ENCODE measurements around the gene MMP8.

The MMP8 gene

DNA sequence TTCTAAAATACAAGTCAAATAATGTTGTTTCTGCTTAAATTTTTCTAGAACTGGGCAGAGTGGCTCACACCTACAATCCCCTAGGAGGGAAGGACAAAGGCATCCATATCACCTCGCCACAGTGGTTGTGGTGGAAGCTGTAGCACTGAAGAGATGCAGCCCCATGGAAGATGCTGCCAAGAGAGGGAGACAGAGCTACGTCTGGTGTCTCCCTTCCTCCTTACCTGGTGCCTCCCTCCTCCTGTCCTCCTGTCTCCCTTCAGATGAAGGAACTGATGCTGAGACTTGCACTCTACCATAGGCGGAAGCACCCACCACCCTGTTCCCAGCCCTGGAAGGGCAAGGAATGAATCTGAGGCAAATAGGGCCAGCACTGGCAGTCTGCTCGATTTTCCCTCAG is 41.5 kb downstream of the MMP8 start:
- peaks cover 0 to 2% of the 10 kb centered on the region in 2 donors for H3K9me3 ChIP-seq (ENCODE audit: control insufficient read depth in 1 of 2, low read length in 2 of 2)
- H3K4me3 ChIP-seq (ENCODE audit: low read depth in 1 of 2, low read length in 2 of 2) = no peak overlapping the region
- H3K36me3 ChIP-seq (ENCODE audit: control insufficient read depth in 1 of 2, insufficient read depth in 2 of 2, low read length in 2 of 2) = no peaks in the 10 kb centered on the region
- H3K27me3 ChIP-seq (ENCODE audit: low read depth, low read length) = no peaks in the 10 kb centered on the region
- no peak overlapping the region for H3K27ac ChIP-seq (ENCODE audit: low read length)
- no peaks in the 10 kb centered on the region for H3K4me1 ChIP-seq (ENCODE audit: control insufficient read depth in 1 of 2, insufficient read depth in 2 of 2, low read length in 2 of 2)

DNA sequence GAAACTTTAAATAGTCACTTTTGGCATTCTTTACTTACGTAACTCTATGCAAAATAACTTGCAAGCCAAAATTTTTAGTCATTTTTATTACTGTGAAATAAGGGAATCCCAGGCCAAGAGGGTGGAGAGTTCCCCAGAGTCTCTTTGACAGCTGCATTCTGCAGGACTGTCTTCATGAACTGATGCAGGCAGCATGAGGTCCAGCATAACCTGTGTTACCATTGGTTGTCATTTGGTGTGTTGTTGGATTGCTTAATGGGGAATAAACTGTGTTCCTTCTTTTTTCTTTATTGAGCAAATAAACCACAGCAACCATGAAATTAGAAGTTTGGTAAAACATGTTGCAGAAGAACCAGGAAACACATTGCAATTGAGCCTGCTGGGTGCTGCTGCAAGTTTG is 43.8 kb downstream of the MMP8 start:
- peaks cover 0 to 2% of the 10 kb centered on the region in 2 donors for H3K9me3 ChIP-seq (ENCODE audit: control insufficient read depth in 1 of 2, low read length in 2 of 2)
- H3K27me3 ChIP-seq (ENCODE audit: low read depth, low read length) = no peaks in the 10 kb centered on the region
- no peak overlapping the region for H3K27ac ChIP-seq (ENCODE audit: low read length)
- no peaks in the 10 kb centered on the region for H3K36me3 ChIP-seq (ENCODE audit: control insufficient read depth in 1 of 2, insufficient read depth in 2 of 2, low read length in 2 of 2)
- H3K4me1 ChIP-seq (ENCODE audit: control insufficient read depth in 1 of 2, insufficient read depth in 2 of 2, low read length in 2 of 2) = no peaks in the 10 kb centered on the region
- no peak overlapping the region for H3K4me3 ChIP-seq (ENCODE audit: low read depth in 1 of 2, low read length in 2 of 2)

DNA sequence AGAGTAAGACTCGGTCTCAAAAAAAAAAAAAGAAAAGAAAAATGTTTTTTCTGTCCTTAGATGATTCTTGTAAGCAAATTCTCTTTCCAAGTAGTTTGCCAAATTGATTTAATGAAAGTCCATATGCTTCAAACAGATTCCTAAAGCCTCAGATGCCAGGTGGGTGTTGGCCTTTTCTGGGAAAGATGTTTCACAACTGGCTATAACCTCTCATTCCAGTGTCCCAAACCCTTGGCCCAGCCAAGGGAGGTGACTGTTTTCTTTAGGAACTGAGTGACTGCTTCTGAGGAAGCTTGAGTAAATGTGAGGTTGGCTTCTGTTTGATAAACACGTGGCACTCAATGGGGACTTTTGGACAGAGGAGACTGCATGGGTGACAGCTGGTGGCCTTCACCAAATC is 46.7 kb downstream of the MMP8 start:
- no peaks in the 10 kb centered on the region for H3K36me3 ChIP-seq (ENCODE audit: control insufficient read depth in 1 of 2, insufficient read depth in 2 of 2, low read length in 2 of 2)
- H3K27ac ChIP-seq (ENCODE audit: low read length) = no peak overlapping the region
- no peaks in the 10 kb centered on the region for H3K4me1 ChIP-seq (ENCODE audit: control insufficient read depth in 1 of 2, insufficient read depth in 2 of 2, low read length in 2 of 2)
- H3K27me3 ChIP-seq (ENCODE audit: low read depth, low read length) = no peaks in the 10 kb centered on the region
- no peaks in the 10 kb centered on the region for H3K9me3 ChIP-seq (ENCODE audit: control insufficient read depth in 1 of 2, low read length in 2 of 2)
- H3K4me3 ChIP-seq (ENCODE audit: low read depth in 1 of 2, low read length in 2 of 2) = no peak overlapping the region

DNA sequence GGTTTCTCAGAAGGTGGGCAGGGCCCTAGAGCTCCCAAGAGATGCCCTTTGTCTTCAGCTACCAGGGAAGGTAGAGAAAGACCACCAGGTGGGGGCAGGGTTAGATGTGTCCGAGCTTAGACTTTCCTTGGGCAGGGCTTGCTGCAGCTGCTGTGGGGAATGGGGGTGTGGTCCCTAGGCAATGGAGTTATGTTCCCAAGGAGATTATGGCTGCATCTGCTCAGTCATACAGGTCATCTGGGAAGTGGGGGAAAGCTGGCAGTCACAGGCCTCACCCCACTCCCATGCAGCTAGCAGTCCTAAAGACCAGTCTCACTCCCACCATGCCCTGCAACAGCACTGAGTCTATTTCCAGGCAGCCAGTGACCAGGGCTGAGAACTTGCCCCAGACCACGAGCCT is 48.7 kb downstream of the MMP8 start:
- Histone ChIP-seq H3K9me3 (ENCODE audit: control insufficient read depth in 1 of 2, low read length in 2 of 2) (no peaks in the 10 kb centered on the region), H3K27ac (ENCODE audit: low read length) (no peak overlapping the region), H3K4me3 (ENCODE audit: low read depth in 1 of 2, low read length in 2 of 2) (no peak overlapping the region), H3K4me1 (ENCODE audit: control insufficient read depth in 1 of 2, insufficient read depth in 2 of 2, low read length in 2 of 2) (no peaks in the 10 kb centered on the region), H3K27me3 (ENCODE audit: low read depth, low read length) (no peaks in the 10 kb centered on the region), H3K36me3 (ENCODE audit: control insufficient read depth in 1 of 2, insufficient read depth in 2 of 2, low read length in 2 of 2) (no peaks in the 10 kb centered on the region)

DNA sequence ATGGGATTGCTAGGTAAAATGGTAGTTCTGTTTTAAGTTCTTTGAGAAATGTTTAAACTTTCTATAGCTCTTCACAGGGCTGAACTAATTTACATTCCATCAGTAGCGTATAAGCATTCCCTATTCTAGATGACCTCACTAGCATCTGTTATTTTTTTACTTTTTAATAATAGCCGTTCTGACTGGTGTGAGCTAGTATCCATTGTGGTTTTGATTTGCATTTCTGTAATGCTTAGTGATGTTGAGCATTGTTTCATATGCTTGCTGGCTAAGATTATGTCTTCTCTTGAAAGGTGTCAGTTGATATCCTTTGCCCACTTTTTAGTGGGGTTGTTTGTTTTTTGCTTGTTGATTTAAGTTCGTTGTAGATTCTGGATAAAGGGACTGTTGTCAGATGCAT is 55.1 kb downstream of the MMP8 start:
- H3K36me3 ChIP-seq (ENCODE audit: control insufficient read depth in 1 of 2, insufficient read depth in 2 of 2, low read length in 2 of 2) = no peaks in the 10 kb centered on the region
- H3K27me3 ChIP-seq (ENCODE audit: low read depth, low read length) = no peaks in the 10 kb centered on the region
- H3K9me3 ChIP-seq (ENCODE audit: control insufficient read depth in 1 of 2, low read length in 2 of 2) = no peaks in the 10 kb centered on the region
- no peak overlapping the region for H3K4me3 ChIP-seq (ENCODE audit: low read depth in 1 of 2, low read length in 2 of 2)
- H3K4me1 ChIP-seq (ENCODE audit: control insufficient read depth in 1 of 2, insufficient read depth in 2 of 2, low read length in 2 of 2) = no peaks in the 10 kb centered on the region
- H3K27ac ChIP-seq (ENCODE audit: low read length) = no peak overlapping the region

DNA sequence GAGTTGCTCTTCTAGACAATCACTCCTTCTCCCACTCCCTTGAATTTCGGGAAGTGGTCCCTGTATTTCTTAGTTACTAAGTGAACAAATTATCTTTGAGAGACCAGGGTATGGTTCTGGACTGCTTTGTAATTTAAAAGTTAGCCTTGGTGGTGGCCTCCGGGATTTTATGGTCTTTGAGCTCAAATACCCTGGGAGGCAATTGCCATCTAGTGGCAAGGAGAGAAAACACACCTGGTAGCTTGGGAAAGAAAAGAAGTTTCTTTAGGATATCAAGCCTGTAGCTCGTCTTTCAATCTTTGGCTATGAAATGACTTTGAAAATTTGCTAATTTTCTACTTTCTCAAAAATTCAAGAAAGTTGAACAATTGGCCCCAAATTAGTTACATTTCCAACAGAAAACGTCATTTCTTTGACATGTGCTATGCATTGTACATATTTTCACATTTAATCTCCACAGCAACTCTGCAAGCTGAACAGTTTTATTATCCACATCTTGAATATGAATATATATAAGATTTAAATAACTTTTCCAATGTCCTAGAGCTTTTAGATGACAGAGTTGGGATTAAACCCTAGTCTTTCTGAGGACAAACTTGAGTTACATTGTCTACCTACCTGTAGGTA is 58.3 kb downstream of the MMP8 start:
- H3K27me3 ChIP-seq (ENCODE audit: low read depth, low read length) = no peaks in the 10 kb centered on the region
- H3K9me3 ChIP-seq (ENCODE audit: control insufficient read depth in 1 of 2, low read length in 2 of 2) = no peaks in the 10 kb centered on the region
- no peaks in the 10 kb centered on the region for H3K36me3 ChIP-seq (ENCODE audit: control insufficient read depth in 1 of 2, insufficient read depth in 2 of 2, low read length in 2 of 2)
- no peak overlapping the region for H3K27ac ChIP-seq (ENCODE audit: low read length)
- H3K4me1 ChIP-seq (ENCODE audit: control insufficient read depth in 1 of 2, insufficient read depth in 2 of 2, low read length in 2 of 2) = no peaks in the 10 kb centered on the region
- H3K4me3 ChIP-seq (ENCODE audit: low read depth in 1 of 2, low read length in 2 of 2) = no peak overlapping the region

DNA sequence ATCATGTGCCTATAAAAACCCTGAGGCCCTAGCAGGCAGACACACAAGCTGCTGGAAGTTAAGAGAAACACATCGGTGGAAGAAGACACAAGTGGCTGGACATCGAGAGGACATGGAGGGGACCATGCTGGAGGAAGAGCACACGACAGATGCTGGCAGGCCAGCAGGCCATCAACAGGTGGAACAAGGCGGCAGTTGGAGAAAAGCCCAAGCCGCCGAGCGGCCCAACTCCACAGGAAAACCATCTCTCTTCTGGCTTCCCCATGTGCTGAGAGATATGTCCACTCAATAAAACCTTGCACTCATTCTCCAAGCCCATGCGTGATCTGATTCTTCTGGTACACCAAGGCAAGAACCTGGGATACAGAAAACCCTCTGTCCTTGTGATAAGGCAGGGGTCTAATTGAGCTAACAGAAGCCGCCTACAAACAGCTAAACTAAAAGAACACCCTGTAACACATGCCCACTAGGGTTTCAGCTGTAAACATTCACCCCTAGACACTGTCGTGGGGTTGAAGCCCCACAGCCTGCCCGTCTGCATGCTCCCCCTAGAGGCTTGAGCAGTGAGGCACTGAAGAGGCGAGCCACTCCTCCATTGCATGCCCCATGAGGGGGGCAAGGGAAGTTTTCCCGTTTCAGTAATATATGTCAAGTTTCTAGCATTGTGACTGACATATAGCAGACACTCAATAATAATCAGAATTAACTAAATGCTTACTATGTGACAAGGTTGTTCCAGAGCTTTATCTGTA is 60.6 kb downstream of the MMP8 start:
- no peaks in the 10 kb centered on the region for H3K4me1 ChIP-seq (ENCODE audit: control insufficient read depth in 1 of 2, insufficient read depth in 2 of 2, low read length in 2 of 2)
- H3K36me3 ChIP-seq (ENCODE audit: control insufficient read depth in 1 of 2, insufficient read depth in 2 of 2, low read length in 2 of 2) = no peaks in the 10 kb centered on the region
- H3K27ac ChIP-seq (ENCODE audit: low read length) = no peak overlapping the region
- H3K4me3 ChIP-seq (ENCODE audit: low read depth in 1 of 2, low read length in 2 of 2) = no peak overlapping the region
- H3K27me3 ChIP-seq (ENCODE audit: low read depth, low read length) = no peaks in the 10 kb centered on the region
- no peaks in the 10 kb centered on the region for H3K9me3 ChIP-seq (ENCODE audit: control insufficient read depth in 1 of 2, low read length in 2 of 2)

DNA sequence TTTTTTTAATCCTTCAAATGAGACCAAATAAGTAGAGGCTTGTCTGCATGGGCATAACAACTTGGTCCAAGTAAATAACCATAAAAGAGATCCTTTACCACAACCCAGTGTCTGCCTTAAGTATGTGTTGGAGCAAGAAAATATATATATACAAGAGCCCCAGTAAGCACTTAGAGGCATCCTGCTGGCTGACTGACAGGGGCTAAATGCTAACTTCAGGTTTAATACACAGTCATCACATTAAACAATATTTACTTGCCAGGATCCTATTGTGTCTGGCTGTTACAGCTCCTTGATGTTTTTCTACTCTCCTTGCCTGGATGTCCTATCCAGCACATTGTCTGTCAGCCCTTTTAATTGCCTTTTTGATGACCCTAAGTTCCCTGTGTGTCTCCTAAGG is 62.1 kb downstream of the MMP8 start:
- no peak overlapping the region for H3K4me3 ChIP-seq (ENCODE audit: low read depth in 1 of 2, low read length in 2 of 2)
- H3K9me3 ChIP-seq (ENCODE audit: control insufficient read depth in 1 of 2, low read length in 2 of 2) = no peaks in the 10 kb centered on the region
- H3K4me1 ChIP-seq (ENCODE audit: control insufficient read depth in 1 of 2, insufficient read depth in 2 of 2, low read length in 2 of 2) = no peaks in the 10 kb centered on the region

More for the DNA sequence above, 62.1 kb downstream of the MMP8 start:
- Histone ChIP-seq H3K27ac (ENCODE audit: low read length) (no peak overlapping the region), H3K27me3 (ENCODE audit: low read depth, low read length) (no peaks in the 10 kb centered on the region), H3K36me3 (ENCODE audit: control insufficient read depth in 1 of 2, insufficient read depth in 2 of 2, low read length in 2 of 2) (no peaks in the 10 kb centered on the region)
